Measurements from ENCODE around the gene ORC3.

ORC3 gene

GRCh38 chr6:87589693-87590416, at the start of gene ORC3, which contains the start of gene RARS2:
Gene ORC3 (plus strand): TSS chr6:87590135. CDS start chr6:87590169, 34 bp downstream.
Gene RARS2 (minus strand): TSS chr6:87589987. CDS start chr6:87589957, 30 bp downstream.
- peak; percentile 80 for DNase-seq (ENCODE audit: low read depth)

- no peak for DNase-seq (ENCODE audit: low read depth)
Observed at GRCh38 chr6:87540539-87540938, 49.4 kb upstream of the ORC3 start.

- DNase-seq (ENCODE audit: low read depth): no peak
Observed at GRCh38 chr6:87541041-87541440, 48.9 kb upstream of the ORC3 start.

GRCh38 chr6:87541744-87542143, 48.2 kb upstream of the ORC3 start:
- DNase-seq (ENCODE audit: low read depth): no peak

- DNase-seq (ENCODE audit: low read depth): no peak
Observed at GRCh38 chr6:87543696-87544473, 46.0 kb upstream of the ORC3 start.

- no peak for DNase-seq (ENCODE audit: low read depth)
Observed at GRCh38 chr6:87544474-87544735, 45.5 kb upstream of the ORC3 start.

- DNase-seq (ENCODE audit: low read depth): no peak
Observed at GRCh38 chr6:87551799-87552198, 38.1 kb upstream of the ORC3 start.

GRCh38 chr6:87553159-87553765, 36.7 kb upstream of the ORC3 start:
- DNase-seq (ENCODE audit: low read depth): no peak

GRCh38 chr6:87555506-87555905, 34.4 kb upstream of the ORC3 start:
- no peak for DNase-seq (ENCODE audit: low read depth)

GRCh38 chr6:87558446-87558845, 31.5 kb upstream of the ORC3 start:
- DNase-seq (ENCODE audit: low read depth): no peak

- no peak for DNase-seq (ENCODE audit: low read depth)
Observed at GRCh38 chr6:87561017-87561416, 28.9 kb upstream of the ORC3 start.

GRCh38 chr6:87572021-87572420, 17.9 kb upstream of the ORC3 start:
- DNase-seq (ENCODE audit: low read depth): no peak

- no peak for DNase-seq (ENCODE audit: low read depth)
Observed at GRCh38 chr6:87572883-87573282, 17.1 kb upstream of the ORC3 start.

GRCh38 chr6:87573307-87574024, 16.5 kb upstream of the ORC3 start:
- no peak for DNase-seq (ENCODE audit: low read depth)

- no peak for DNase-seq (ENCODE audit: low read depth)
Observed at GRCh38 chr6:87574237-87574804, 15.6 kb upstream of the ORC3 start.

GRCh38 chr6:87575423-87575822, 14.5 kb upstream of the ORC3 start:
- DNase-seq (ENCODE audit: low read depth): no peak

- DNase-seq (ENCODE audit: low read depth): no peak
Observed at GRCh38 chr6:87583822-87584221, 6.1 kb upstream of the ORC3 start.

GRCh38 chr6:87586371-87587077, 3.4 kb upstream of the ORC3 start:
- DNase-seq (ENCODE audit: low read depth): no peak

GRCh38 chr6:87588756-87589407, 1.1 kb upstream of the ORC3 start:
- DNase-seq (ENCODE audit: low read depth): peak; percentile 18

- DNase-seq (ENCODE audit: low read depth): no peak
Observed at GRCh38 chr6:87590417-87590880, 514 bp downstream of the ORC3 start.

GRCh38 chr6:87590990-87591389, 1.1 kb downstream of the ORC3 start:
- no peak for DNase-seq (ENCODE audit: low read depth)

All from GM04504 (cell line).